Ovary (tissue), 9 donors: Measurements from ENCODE around the gene SIDT2. TPM values are rescaled to one million over a fixed set of nuclear protein-coding genes. Genes with fewer than 3 reads are reported as not detected.

Experiments
- DNase-seq, 5 donors: peaks; one replicate each; pipeline ENCODE4 v3.0.0-alpha.2; 2019 to 2020
- H3K27ac ChIP-seq, 2 donors: fragments of 200-600 bp; one replicate each; pipeline versions ENCODE4 v1.5.1 to v1.8.0; 2019 to 2022
- H3K27me3 ChIP-seq: fragments of 200-600 bp; one replicate; pipeline ENCODE4 v1.8.0; 2022
- H3K36me3 ChIP-seq: fragments of 200-600 bp; sonication (generic); one replicate; pipeline ENCODE4 v1.5.1; 2019
- H3K4me1 ChIP-seq: one replicate; pipeline ENCODE4 v1.8.1; 2013; ENCODE audit warnings: mild to moderate bottlenecking, moderate library complexity; ENCODE audit not compliant: insufficient read depth
- H3K4me3 ChIP-seq: fragments of 200-600 bp; sonication (generic); one replicate; pipeline ENCODE4 v1.5.1; 2017
- H3K9me3 ChIP-seq, 2 donors: fragments of 200-600 bp in 1 of 2; sonication (generic) in 1 of 2; one replicate each; pipeline versions ENCODE4 v1.5.1 to v1.8.1; 2013 to 2019; ENCODE audit warnings: mild to moderate bottlenecking in 1 of 2, moderate library complexity in 1 of 2
- EP300 ChIP-seq: sonication (generic); formaldehyde crosslinking; IDR thresholded peaks from one replicate; pipeline ENCODE4 v1.6.1; 2017; ENCODE audit warnings: antibody characterized with exemption
- POLR2A ChIP-seq: fragments of 450-650 bp; IDR thresholded peaks from one replicate; pipeline ENCODE4 v1.6.1; 2017; ENCODE audit warnings: antibody characterized with exemption, mild to moderate bottlenecking, moderate library complexity
- WGBS, 3 donors: extraction: QIAGEN DNeasy Blood & Tissue Kit in 1 of 3; methylation state at CpG; one replicate each; pipeline versions ENCODE4 v1.1.5 to v1.1.7; 2013 to 2017; 5-methylcytosine and 5-hydroxymethylcytosine counted together
- intact Hi-C, 4 donors: fragments of 100-400 bp; cut with DNase I; formaldehyde crosslinking; loops; one replicate each; pipeline versions ENCODE4 v1.11.0 to v1.15.1; 2022 to 2023
- polyA plus RNA-seq, 2 donors: library from polyadenylated mRNA; stranded (reverse); fragments of 200-250 nt in 1 of 2; fragments of 350-450 nt in 1 of 2; fragmentation: Illumina TruSeq in 1 of 2; extraction: RNeasy Lipid Tissue Mini Kit (QIAGEN cat#74804) in 1 of 2; gene quantifications; one replicate each; pipeline ENCODE4 v1.2.3, GENCODE V29; 2013 to 2014
- total RNA-seq, 7 donors: library from RNA; depleted of rRNA in 2 of 7; stranded (reverse); fragments of >200 nt in 2 of 7; fragmentation: NEBNext Ultra II Directional in 3 of 7; extraction: Animal tissue kit (Norgen Biotek cat#: 25700) in 3 of 7; gene quantifications; one replicate each; pipeline versions ENCODE4 v1.1.0 to v1.2.4, GENCODE V29; 2016 to 2023
- TF ChIP-seq, protein P1 (sequence below), 3 donors: fragments of 450-650 bp in 2 of 3; fragments of 200-600 bp in 1 of 3; IDR thresholded peaks; one replicate each; pipeline versions ENCODE4 v1.5.1 to v1.8.0; 2016 to 2022; ENCODE audit warnings: antibody characterized with exemption in 3 of 3, mild to moderate bottlenecking in 1 of 3
- donor health status: DM: no; HTN: no; CAD: no; lungs with moderate emphysema.
- donor health status: DM: no; HTN: no; CAD: no.
- donor health status: Bipolar disorder and iron deficiency.
- donor health status: DM: yes; HTN: yes; CAD: no.
- donor health status: DM: no; HTN: no; CAD: no.
- donor health status: DM: yes; HTN: yes; CAD: no.

The SIDT2 gene
- total and polyA plus RNA-seq, 9 donors = 36.5 to 141 (median 73.7) TPM

DNA sequence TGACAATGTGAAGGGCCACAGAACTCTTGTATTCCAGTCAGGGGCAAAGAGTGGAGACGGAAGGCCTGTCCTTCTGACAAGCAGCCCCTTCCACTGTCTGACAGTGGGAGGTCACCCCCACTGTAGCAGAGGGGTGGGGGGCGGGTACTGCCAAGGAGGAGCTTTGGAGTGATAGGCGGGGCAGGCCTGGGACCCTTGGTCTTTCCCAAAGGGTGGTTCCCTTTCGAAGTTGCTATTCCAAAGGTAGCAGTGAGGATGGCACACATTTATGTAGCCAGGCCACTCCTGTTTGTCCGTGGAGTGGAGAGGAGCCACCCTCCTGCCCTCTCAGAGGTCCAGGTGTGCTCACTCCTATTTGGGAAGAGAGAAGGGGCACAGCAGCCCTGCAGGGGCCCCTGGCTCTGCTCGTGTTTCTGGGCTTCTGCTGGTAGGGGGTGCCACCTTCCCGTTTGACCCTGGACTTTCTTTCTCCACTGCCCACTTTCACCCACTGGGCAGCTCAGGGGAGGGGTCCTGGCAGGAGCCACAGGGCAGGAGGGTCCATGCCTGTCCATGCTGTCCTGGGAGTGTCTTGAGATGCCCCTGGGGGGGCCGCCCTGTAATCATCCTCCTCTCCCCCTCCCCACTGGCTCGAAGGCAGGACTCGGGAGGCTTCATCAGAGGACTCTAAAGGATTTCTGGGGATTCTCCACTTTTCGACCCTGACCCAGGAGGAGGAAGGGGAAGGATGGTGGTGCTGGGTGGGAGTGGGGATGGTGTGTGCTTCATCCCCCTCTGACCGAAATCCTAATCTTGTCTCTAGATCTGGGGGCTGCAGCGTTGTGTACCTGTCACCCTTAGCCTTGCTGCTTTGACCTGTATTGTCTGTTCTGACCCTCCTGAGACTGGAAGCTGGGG lies 21.6 kb downstream of the SIDT2 start:
- H3K4me3 ChIP-seq = peak overlapping the region; percentile 45
- DNase-seq = peak in 1 of 5 donors; percentile 34
- H3K4me1 ChIP-seq = peaks cover 42% of the 10 kb centered on the region
- H3K27ac ChIP-seq = peak overlapping the region; percentile 50 to 86
- intact Hi-C loops = loop anchor here in 1 of 4 donors (2.0 kb wide), 1 partner anchor 17 kb away; no protein-coding TSS in a partner anchor
- TF ChIP-seq, protein P1, sequence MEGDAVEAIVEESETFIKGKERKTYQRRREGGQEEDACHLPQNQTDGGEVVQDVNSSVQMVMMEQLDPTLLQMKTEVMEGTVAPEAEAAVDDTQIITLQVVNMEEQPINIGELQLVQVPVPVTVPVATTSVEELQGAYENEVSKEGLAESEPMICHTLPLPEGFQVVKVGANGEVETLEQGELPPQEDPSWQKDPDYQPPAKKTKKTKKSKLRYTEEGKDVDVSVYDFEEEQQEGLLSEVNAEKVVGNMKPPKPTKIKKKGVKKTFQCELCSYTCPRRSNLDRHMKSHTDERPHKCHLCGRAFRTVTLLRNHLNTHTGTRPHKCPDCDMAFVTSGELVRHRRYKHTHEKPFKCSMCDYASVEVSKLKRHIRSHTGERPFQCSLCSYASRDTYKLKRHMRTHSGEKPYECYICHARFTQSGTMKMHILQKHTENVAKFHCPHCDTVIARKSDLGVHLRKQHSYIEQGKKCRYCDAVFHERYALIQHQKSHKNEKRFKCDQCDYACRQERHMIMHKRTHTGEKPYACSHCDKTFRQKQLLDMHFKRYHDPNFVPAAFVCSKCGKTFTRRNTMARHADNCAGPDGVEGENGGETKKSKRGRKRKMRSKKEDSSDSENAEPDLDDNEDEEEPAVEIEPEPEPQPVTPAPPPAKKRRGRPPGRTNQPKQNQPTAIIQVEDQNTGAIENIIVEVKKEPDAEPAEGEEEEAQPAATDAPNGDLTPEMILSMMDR (IDR thresholded peaks at IDR 0.05) = no peak
- TF ChIP-seq EP300 (no peak), POLR2A (no peak)
- WGBS, 3 donors = 8 to 13% (median 12%) methylated on average over 13 of the region's 13 CpGs
- no peaks in the 10 kb centered on the region for H3K36me3 ChIP-seq
- no peaks in the 10 kb centered on the region for H3K27me3 ChIP-seq
- H3K9me3 ChIP-seq = no peaks in the 10 kb centered on the region

DNA sequence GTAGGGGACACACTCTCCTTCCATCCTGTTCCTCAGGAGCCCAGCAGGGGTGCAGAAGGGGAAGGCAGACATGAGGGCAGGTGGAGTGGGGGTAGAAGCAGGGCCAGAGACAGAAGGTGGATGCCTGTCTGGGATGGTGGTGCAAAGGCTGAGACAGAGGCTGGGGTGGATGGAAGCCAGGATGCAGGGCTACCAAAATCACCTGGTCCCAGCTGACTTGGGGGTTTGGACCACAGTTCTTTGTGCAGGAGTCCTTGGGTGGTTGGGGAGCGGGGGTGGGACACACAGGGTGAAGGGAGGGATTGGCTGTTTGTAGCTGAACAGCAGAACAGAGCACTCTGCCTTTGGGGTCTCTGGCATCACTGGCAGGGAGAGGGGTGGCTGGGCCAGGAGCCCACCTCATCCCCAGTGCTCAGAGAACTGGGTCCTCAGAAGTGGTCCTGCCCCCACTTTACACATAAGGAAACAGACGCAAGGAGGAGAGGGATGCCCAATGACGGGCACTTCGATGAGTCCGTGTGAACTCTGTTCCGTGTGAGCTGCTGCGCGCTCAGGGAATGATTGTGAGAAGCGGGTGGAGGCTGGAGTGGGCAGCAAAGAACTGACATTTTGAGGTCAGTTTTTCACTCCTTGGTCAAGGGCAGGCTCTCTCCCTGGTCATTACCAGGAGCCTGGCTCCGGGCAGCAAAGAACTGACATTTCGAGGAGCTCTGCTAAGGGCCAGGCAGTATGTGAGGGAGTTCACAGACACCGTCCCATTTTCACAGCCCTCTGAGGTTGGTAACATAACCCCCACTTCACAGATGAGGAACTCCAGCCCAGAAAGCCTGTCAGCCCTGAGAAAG lies 22.5 kb downstream of the SIDT2 start:
- intact Hi-C loops = no loop called here
- H3K36me3 ChIP-seq = no peaks in the 10 kb centered on the region
- H3K4me1 ChIP-seq = peaks cover 48% of the 10 kb centered on the region
- peak overlapping the region; percentile 45 for H3K4me3 ChIP-seq
- H3K27me3 ChIP-seq = no peaks in the 10 kb centered on the region
- H3K27ac ChIP-seq = peak overlapping the region; percentile 50 to 86
- H3K9me3 ChIP-seq = no peaks in the 10 kb centered on the region
- peak in 1 of 5 donors; percentile 20 for DNase-seq
- WGBS, 3 donors = 8 to 16% (median 15%) methylated on average over 12 of the region's 12 CpGs
- TF ChIP-seq EP300 = no peak

DNA sequence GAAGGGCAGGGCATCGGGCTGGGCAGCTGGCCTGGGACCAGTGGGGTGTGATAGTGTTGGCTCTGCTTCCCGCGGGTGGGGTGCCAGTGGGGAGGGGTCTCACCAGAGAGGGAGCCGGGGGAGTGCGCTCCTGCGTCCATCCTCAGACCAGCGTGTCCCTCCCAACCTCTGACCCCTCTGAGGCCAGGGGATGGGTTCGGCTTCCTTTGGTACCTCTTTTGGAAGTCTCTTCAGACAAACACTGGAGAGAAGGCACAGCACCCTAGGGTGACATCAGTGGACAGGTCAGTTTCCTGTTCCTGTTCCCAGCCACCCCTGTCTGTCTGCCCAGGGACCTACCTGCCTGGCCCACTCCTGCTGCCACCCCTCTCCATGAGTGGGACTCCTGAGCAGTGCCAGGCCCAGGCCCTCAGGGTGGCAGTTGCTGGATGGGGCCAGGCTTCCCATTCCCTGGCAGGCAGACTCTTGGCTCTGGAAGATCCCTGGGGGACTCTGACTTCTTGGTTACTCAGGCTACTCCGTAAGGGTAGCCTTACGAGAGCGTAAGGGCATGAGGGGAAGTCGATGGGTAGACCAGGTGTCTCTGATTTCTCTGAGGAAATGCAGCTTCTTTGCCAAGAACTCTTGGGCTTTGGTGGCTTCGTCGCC lies 23.2 kb downstream of the SIDT2 start:
- H3K4me3 ChIP-seq = peak overlapping the region; percentile 45
- 20 to 27% (median 25%) methylated on average over 14 of the region's 14 CpGs for WGBS, 3 donors
- H3K36me3 ChIP-seq = no peaks in the 10 kb centered on the region
- no peaks in the 10 kb centered on the region for H3K27me3 ChIP-seq
- H3K4me1 ChIP-seq = peaks cover 50% of the 10 kb centered on the region
- DNase-seq = no peak
- H3K27ac ChIP-seq = peak overlapping the region; percentile 50 to 86
- intact Hi-C loops = no loop called here
- TF ChIP-seq POLR2A (no peak), EP300 (no peak)
- TF ChIP-seq, protein P1 (IDR thresholded peaks at IDR 0.05) = no peak
- no peaks in the 10 kb centered on the region for H3K9me3 ChIP-seq

DNA sequence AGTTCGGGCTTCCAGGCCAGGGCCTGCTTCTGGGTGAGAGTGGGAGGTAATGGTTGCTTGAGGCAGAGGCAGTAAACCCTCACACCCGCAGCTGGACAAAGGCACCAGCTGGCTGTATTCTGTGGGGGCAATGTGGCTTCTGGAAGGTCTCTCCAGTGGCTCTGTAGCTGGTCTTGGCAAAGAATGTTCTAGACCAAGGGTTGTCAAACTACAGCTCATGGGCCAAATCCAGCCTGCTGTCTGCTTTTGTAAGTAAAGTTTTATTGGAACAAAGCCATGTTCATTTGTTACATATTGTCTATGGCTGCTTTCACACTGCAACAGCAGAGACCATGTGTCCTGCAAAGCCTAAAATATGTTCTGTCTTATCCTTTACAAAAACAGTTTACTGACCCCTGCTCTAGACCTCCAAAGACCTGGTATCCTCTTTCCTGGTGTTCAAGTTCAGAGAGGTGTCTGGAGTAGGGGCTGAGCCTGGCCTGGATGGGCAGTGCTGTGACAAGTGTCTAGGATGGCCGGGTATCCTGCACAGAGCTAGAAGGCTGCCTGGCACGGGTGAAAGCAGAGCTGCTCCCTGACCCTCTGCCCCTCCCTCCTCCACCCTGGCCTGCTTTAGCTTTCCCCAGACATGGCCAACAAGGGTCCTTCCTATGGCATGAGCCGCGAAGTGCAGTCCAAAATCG lies 24.0 kb downstream of the SIDT2 start:
- Histone ChIP-seq H3K36me3 (no peaks in the 10 kb centered on the region), H3K27me3 (no peaks in the 10 kb centered on the region), H3K27ac (peak overlapping the region; percentile 50 to 86), H3K9me3 (no peaks in the 10 kb centered on the region), H3K4me1 (peaks cover 48% of the 10 kb centered on the region), H3K4me3 (peak overlapping the region; percentile 45)
- WGBS, 3 donors = 38 to 55% (median 42%) methylated on average over 7 of the region's 7 CpGs
- intact Hi-C loops = no loop called here
- TF ChIP-seq, protein P1 (IDR thresholded peaks at IDR 0.05) = no peak
- TF ChIP-seq POLR2A (no peak), EP300 (no peak)
- DNase-seq = no peak
